SK-N-SH (cell line): ENCODE data around the gene UFC1. TPM values are rescaled to one million over a fixed set of nuclear protein-coding genes. Genes with fewer than 3 reads are reported as not detected.
A peak's percentile ranks its signal among the peaks of the same experiment; 100 is the strongest.

Experiments used
- CTCF ChIA-PET: fragments of 300-600, 350-600 bp; formaldehyde crosslinking; extraction: SDS; loops from one replicate; lab custom pipeline; 2021; lab: Yijun Ruan, JAX
- POLR2A ChIA-PET: fragments of 350-600 bp; sonication (Branson Sonifier 250); formaldehyde crosslinking; extraction: SDS; loops from one replicate; lab custom pipeline; 2020; ENCODE audit warnings: antibody characterized with exemption, inconsistent platforms; lab: Yijun Ruan, JAX
- DNase-seq: peaks from one replicate; pipeline ENCODE4 v3.0.0; 2012
- H2AFZ ChIP-seq: fragments of 200-600 bp; sonication (generic); 2 replicates; pipeline ENCODE4 v1.8.1; 2016; ENCODE audit warnings: antibody characterized with exemption, mild to moderate bottlenecking, low read depth
- H3F3A ChIP-seq: fragments of 200-600 bp; sonication (generic); replicated peaks from 2 replicates; pipeline ENCODE3; 2016; ENCODE audit warnings: antibody characterized with exemption, mild to moderate bottlenecking; ENCODE audit not compliant: insufficient read depth
- H3K27ac ChIP-seq, 2 experiments: fragments of 200-500 bp in 1 of 2; fragments of 200-600 bp in 1 of 2; sonication (Bioruptor generic) in 1 of 2; sonication (generic), shearing (Covaris generic) in 1 of 2; 2 replicates each; pipeline versions ENCODE4 v1.5.1 to v1.6.1; 2014 to 2016; ENCODE audit warnings: low read depth in 2 of 2, inconsistent platforms in 1 of 2, low read length in 1 of 2, mild to moderate bottlenecking in 1 of 2, mixed read lengths in 1 of 2
- H3K27me3 ChIP-seq: fragments of 200-600 bp; sonication (generic), shearing (Covaris generic); 2 replicates; pipeline ENCODE4 v1.6.1; 2016; ENCODE audit warnings: mixed run types; ENCODE audit not compliant: insufficient read depth
- H3K36me3 ChIP-seq, 2 experiments: fragments of 200-500 bp in 1 of 2; fragments of 200-600 bp in 1 of 2; sonication (Bioruptor generic) in 1 of 2; sonication (generic) in 1 of 2; replicated peaks in 1 of 2; 2 replicates each; pipeline versions ENCODE3 to v1.5.1; 2014 to 2016; ENCODE audit warnings: low read length in 1 of 2, mild to moderate bottlenecking in 1 of 2; ENCODE audit not compliant: insufficient read depth in 2 of 2, control insufficient read depth in 1 of 2
- H3K4me1 ChIP-seq, 2 experiments: fragments of 200-500 bp in 1 of 2; fragments of 200-600 bp in 1 of 2; sonication (Bioruptor generic) in 1 of 2; sonication (generic), shearing (Covaris generic) in 1 of 2; 2 replicates each; pipeline versions ENCODE4 v1.5.1 to v1.6.1; 2014 to 2016; ENCODE audit warnings: low read depth in 1 of 2, low read length in 1 of 2, mixed run types in 1 of 2; ENCODE audit not compliant: insufficient read depth in 2 of 2, control insufficient read depth in 1 of 2
- H3K4me2 ChIP-seq: fragments of 200-600 bp; sonication (generic), shearing (Covaris generic); 2 replicates; pipeline ENCODE4 v1.6.1; 2017; ENCODE audit warnings: mixed run types
- H3K4me3 ChIP-seq, 2 experiments: fragments of 200-500 bp in 1 of 2; fragments of 200-600 bp in 1 of 2; sonication (Bioruptor generic) in 1 of 2; sonication (generic), shearing (Covaris generic) in 1 of 2; 2 replicates each; pipeline versions ENCODE4 v1.5.1 to v1.8.1; 2014 to 2016; ENCODE audit warnings: low read depth in 2 of 2, inconsistent platforms in 1 of 2, low read length in 1 of 2, mild to moderate bottlenecking in 1 of 2, mixed read lengths in 1 of 2, moderate library complexity in 1 of 2
- H3K79me2 ChIP-seq: fragments of 200-600 bp; sonication (generic); 2 replicates; pipeline ENCODE4 v1.8.1; 2017; ENCODE audit warnings: mild to moderate bottlenecking; ENCODE audit not compliant: insufficient read depth
- H3K9ac ChIP-seq: fragments of 200-600 bp; sonication (generic); 2 replicates; pipeline ENCODE4 v1.6.1; 2017; ENCODE audit warnings: mixed run types
- H3K9me2 ChIP-seq: fragments of 200-600 bp; sonication (generic); 2 replicates; pipeline ENCODE4 v1.6.1; 2017; ENCODE audit warnings: mixed run types
- H3K9me3 ChIP-seq: fragments of 200-600 bp; sonication (generic); 2 replicates; pipeline ENCODE4 v1.6.1; 2017; ENCODE audit warnings: mixed run types, mild to moderate bottlenecking, moderate library complexity
- H4K20me1 ChIP-seq: fragments of 200-600 bp; sonication (generic); 2 replicates; pipeline ENCODE4 v1.6.1; 2017; ENCODE audit warnings: mild to moderate bottlenecking, mixed run types; ENCODE audit not compliant: insufficient read depth
- ELF1 ChIP-seq: IDR thresholded peaks from 2 replicates; pipeline ENCODE4 v1.4.0; 2012
- EP300 ChIP-seq, 2 experiments: IDR thresholded peaks; 2 replicates each; pipeline versions ENCODE4 v1.4.0 to v1.6.1; 2012; ENCODE audit warnings: borderline replicate concordance in 1 of 2, low read depth in 1 of 2, low read length in 1 of 2
- GATA2 ChIP-seq: sonication (generic); formaldehyde crosslinking; IDR thresholded peaks from 2 replicates; pipeline ENCODE4 v1.5.0; 2020; ENCODE audit warnings: mild to moderate bottlenecking, missing genetic modification reagents
- NFIC ChIP-seq: IDR thresholded peaks from 2 replicates; pipeline ENCODE4 v1.4.0; 2012; ENCODE audit warnings: borderline replicate concordance
- RAD21 ChIP-seq: IDR thresholded peaks from 2 replicates; pipeline ENCODE4 v1.6.1; 2012; ENCODE audit warnings: mild to moderate bottlenecking, low read length
- SIN3A ChIP-seq: IDR thresholded peaks from 2 replicates; pipeline ENCODE4 v1.6.1; 2012; ENCODE audit warnings: low read depth, mild to moderate bottlenecking, low read length, moderate library complexity, borderline replicate concordance
- SMC3 ChIP-seq: IDR thresholded peaks from 2 replicates; pipeline ENCODE4 v1.6.1; 2012; ENCODE audit warnings: low read depth, low read length, improper control_type of control experiment
- TAF1 ChIP-seq: IDR thresholded peaks from 2 replicates; pipeline ENCODE4 v1.6.1; 2012; ENCODE audit warnings: low read depth, mild to moderate bottlenecking, low read length, moderate library complexity, borderline replicate concordance
- WGBS: methylation state at CpG from one replicate; pipeline ENCODE4 v1.1.6; 2017; ENCODE audit warnings: low lambda C conversion rate; 5-methylcytosine and 5-hydroxymethylcytosine counted together
- polyA plus RNA-seq, 3 experiments: library from polyadenylated mRNA; depleted of rRNA; stranded (reverse); fragments of >200 nt; gene quantifications; 2 replicates each; pipeline ENCODE4 v1.2.3, GENCODE V29; 2012
- TF ChIP-seq, protein P1 (sequence below): IDR thresholded peaks from 2 replicates; pipeline ENCODE4 v1.4.0; 2012; ENCODE audit warnings: low read depth, borderline replicate concordance

Gene UFC1
- polyA plus RNA-seq, 1 of the 3 experiments (the other 2 are of a cell fraction) = 150 TPM

DNA sequence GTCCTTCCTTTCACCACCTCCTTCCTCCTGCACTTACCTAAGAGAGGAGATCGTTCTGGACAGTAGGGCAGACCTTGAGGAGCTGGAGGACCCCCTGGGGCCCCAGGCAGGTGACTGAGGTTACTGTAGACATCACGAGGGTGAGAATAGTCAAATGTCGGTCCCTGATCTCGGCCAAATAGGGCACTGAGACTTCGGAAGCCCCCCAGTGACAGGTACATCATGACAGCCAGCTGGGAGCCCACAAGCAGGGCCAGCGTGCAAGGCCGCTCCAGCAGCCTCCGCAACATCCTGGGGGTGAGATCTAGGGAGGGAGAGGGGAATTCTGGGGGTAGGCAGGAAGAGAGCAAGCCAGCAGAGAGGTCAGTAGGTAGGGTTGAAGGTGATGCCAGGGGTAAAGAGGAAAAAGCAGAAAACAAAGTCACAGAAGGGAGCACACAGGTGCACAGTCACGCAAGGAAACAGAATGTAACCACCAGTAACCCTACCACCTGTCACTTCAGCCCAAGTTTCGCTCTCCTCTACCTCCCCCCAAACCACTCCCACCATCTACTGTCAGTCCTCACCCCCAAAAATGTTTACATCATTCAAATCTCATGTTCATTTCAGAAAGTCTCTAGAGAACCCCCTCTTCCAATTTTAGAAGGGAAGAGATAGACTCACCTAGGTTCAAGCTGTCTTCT is 22.1 kb downstream of the UFC1 start:
- TF ChIP-seq TAF1 (no peak), NFIC (no peak), EP300 (IDR thresholded peaks at IDR 0.05; ENCODE audit: borderline replicate concordance in 1 of 2, low read depth in 1 of 2, low read length in 1 of 2) (no peak), GATA2 (CRISPR knock-in tag) (no peak), SIN3A (no peak), RAD21 (no peak)
- TF ChIP-seq, protein P1, sequence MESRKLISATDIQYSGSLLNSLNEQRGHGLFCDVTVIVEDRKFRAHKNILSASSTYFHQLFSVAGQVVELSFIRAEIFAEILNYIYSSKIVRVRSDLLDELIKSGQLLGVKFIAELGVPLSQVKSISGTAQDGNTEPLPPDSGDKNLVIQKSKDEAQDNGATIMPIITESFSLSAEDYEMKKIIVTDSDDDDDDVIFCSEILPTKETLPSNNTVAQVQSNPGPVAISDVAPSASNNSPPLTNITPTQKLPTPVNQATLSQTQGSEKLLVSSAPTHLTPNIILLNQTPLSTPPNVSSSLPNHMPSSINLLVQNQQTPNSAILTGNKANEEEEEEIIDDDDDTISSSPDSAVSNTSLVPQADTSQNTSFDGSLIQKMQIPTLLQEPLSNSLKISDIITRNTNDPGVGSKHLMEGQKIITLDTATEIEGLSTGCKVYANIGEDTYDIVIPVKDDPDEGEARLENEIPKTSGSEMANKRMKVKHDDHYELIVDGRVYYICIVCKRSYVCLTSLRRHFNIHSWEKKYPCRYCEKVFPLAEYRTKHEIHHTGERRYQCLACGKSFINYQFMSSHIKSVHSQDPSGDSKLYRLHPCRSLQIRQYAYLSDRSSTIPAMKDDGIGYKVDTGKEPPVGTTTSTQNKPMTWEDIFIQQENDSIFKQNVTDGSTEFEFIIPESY = no peak
- H3K4me2 ChIP-seq = peak overlapping the region; percentile 98
- WGBS = 84% methylated on average over 10 of the region's 10 CpGs
- peaks cover 5% of the 10 kb centered on the region for H3F3A ChIP-seq
- H3K9me2 ChIP-seq = no peaks in the 10 kb centered on the region
- peaks cover 0 to 18% of the 10 kb centered on the region in 2 experiments; a peak in 1 of 4 replicates for H3K4me1 ChIP-seq
- no peak overlapping the region for H3K27ac ChIP-seq
- no peak overlapping the region; the same call in 1 of the 2 replicates for H2AFZ ChIP-seq
- peaks cover 17% of the 10 kb centered on the region for H3K79me2 ChIP-seq
- no peaks in the 10 kb centered on the region for H4K20me1 ChIP-seq
- peak overlapping the region; percentile 77 for H3K9ac ChIP-seq
- H3K36me3 ChIP-seq = peaks cover 29 to 44% of the 10 kb centered on the region in 2 experiments
- POLR2A ChIA-PET = interaction anchor here (1.4 kb wide), 1 partner anchor 10 kb away, joined by 11 read pairs; the partner anchor contains the start of gene PPOX
- H3K27me3 ChIP-seq = no peaks in the 10 kb centered on the region
- H3K9me3 ChIP-seq = no peaks in the 10 kb centered on the region
- peak overlapping the region; percentile 73; a peak in 3 of 4 replicates for H3K4me3 ChIP-seq
- no peak for DNase-seq
- CTCF ChIA-PET = interaction anchor here (1.1 to 4.1 kb wide), 3 partner anchors 8 to 26 kb away, joined by 5 to 29 read pairs (median 5); partner anchors contain the start of genes NDUFS2 and PPOX

DNA sequence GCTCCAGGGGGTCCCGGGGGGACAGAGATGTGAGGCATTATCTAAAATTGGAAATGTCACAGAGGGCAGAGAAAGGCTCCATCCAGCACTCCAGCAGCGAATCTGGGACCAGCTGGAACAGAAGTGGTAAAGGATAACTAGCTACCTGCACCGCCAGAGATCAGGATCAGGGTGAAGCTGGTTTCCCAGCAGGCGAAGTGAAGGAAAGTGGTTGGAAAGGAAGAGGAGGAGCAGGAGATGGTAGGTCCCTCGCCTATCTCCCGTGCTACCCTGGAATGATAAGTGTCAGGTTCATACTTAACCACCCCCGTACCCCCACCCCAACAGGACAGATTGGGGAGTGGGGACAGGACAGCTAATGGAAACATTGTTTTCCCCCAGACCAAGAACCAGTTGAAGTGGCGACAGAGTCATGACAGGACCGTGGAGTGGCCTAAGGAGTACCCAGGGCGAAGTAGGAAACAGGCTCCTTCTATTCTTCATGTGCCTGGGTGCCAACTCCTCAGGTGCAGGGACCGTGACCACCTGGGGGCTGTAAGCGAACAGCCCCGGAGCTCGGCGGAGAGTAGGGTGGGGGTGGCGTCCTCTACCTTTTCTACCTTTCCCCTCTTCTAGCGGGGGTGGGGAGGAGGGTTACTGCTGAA is 22.8 kb downstream of the UFC1 start:
- no peak for TF ChIP-seq ELF1
- TF ChIP-seq SMC3 = no peak
- TF ChIP-seq, all 33 proteins: peak for 0
- ChIA-PET POLR2A (interaction anchor here (1.4 kb wide), 1 partner anchor 11 kb away, joined by 11 read pairs; the partner anchor contains the start of gene PPOX), CTCF (interaction anchor here (1.1 to 4.1 kb wide), 4 partner anchors 9 to 49 kb away, joined by 5 to 29 read pairs (median 5); partner anchors contain the start of genes NDUFS2, PPOX and TOMM40L)
- no peak for DNase-seq
- peak overlapping the region; percentile 87 for H2AFZ ChIP-seq
- no peaks in the 10 kb centered on the region for H3K9me3 ChIP-seq
- H3K4me3 ChIP-seq = peak overlapping the region; percentile 73
- peak overlapping the region; percentile 98 for H3K4me2 ChIP-seq
- peaks cover 0 to 18% of the 10 kb centered on the region in 2 experiments; a peak in 1 of 4 replicates for H3K4me1 ChIP-seq
- H3K9ac ChIP-seq = peak overlapping the region; percentile 77
- peak overlapping the region in 1 of 2 experiments; percentile 77; a peak in 1 of 4 replicates for H3K27ac ChIP-seq
- WGBS = 13% methylated on average over 17 of the region's 17 CpGs
- no peaks in the 10 kb centered on the region for H4K20me1 ChIP-seq
- no peaks in the 10 kb centered on the region for H3K9me2 ChIP-seq
- H3K36me3 ChIP-seq = peaks cover 29 to 37% of the 10 kb centered on the region in 2 experiments
- peaks cover 17% of the 10 kb centered on the region for H3K79me2 ChIP-seq
- peaks cover 5% of the 10 kb centered on the region for H3F3A ChIP-seq
- no peaks in the 10 kb centered on the region for H3K27me3 ChIP-seq
